Activated T-helper 17 cell treated with anti-CD3 and anti-CD28 coated beads, Interleukin-2, amount 50 U/mL, for 72 hours (primary cell): ENCODE measurements around the gene ABCC10. TPM values are rescaled to one million over a fixed set of nuclear protein-coding genes. Genes with fewer than 3 reads are reported as not detected.
"Not testable (repeated sequence)": the region's sequence is repeated elsewhere in the genome, so short reads cannot be mapped to it uniquely, and the experiment has no call there.

Experiments used
- ATAC-seq: fragments of 150-1000 bp; cut with Tn5 transposase; replicated peaks from 2 replicates; pipeline ENCODE4 v1.10.0; 2021; ENCODE audit warnings: mild to moderate bottlenecking, moderate library complexity
- H3K27ac Mint-ChIP-seq: one replicate; pipeline ENCODE4 v1.8.0; 2022; ENCODE audit warnings: mixed read lengths
- H3K27me3 Mint-ChIP-seq: one replicate; pipeline ENCODE4 v1.8.0; 2022; ENCODE audit warnings: mixed read lengths
- H3K36me3 Mint-ChIP-seq: one replicate; pipeline ENCODE4 v1.8.0; 2022; ENCODE audit warnings: low read depth, mild to moderate bottlenecking, mixed read lengths
- H3K4me1 Mint-ChIP-seq: one replicate; pipeline ENCODE4 v1.8.0; 2022; ENCODE audit warnings: mixed read lengths
- H3K4me3 Mint-ChIP-seq: one replicate; pipeline ENCODE4 v1.8.0; 2022; ENCODE audit warnings: mild to moderate bottlenecking, mixed read lengths
- H3K9me3 Mint-ChIP-seq: one replicate; pipeline ENCODE4 v1.8.0; 2022; ENCODE audit warnings: mixed read lengths
- total RNA-seq, 2 donors: library from RNA; stranded (reverse); gene quantifications; one replicate each; pipeline ENCODE4 v1.2.3, GENCODE V29; 2022

The ABCC10 gene
- total RNA-seq, 2 donors from 2014 or later: 41.2 to 47.9 TPM

- H3K9me3 Mint-ChIP-seq: no peaks in the 10 kb centered on the region
- H3K4me1 Mint-ChIP-seq: peaks cover 11% of the 10 kb centered on the region
- H3K27me3 Mint-ChIP-seq: no peaks in the 10 kb centered on the region
- no peak overlapping the region for H3K27ac Mint-ChIP-seq
- peaks cover 49% of the 10 kb centered on the region for H3K36me3 Mint-ChIP-seq
- no peak overlapping the region for H3K4me3 Mint-ChIP-seq
- no peak for ATAC-seq
These were observed 70.3 kb downstream of the ABCC10 start for GRCh38 chr6:43497689-43498088.

DNA sequence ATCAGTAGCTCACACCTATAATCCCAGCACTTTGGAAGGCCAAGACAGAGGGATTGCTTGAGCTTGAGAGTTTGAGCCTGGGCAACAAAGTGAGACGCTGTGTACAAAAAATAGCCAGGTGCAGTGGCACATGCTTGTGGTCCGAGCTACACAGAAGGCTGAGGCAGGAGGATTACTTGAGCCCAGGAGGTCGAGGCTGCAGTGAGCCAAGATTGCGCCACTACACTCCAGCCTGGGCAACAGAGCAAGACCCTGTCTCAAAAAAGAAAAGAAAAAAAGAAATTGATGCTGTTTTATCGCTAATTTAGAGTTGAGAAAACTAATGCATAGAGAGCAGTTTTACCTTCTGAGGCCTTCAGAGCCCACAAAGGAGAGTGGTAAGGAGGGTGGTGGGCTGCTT lies 71.0 kb downstream of the ABCC10 start:
- not testable (repeated sequence) for H3K27ac Mint-ChIP-seq, ATAC-seq

GRCh38 chr6:43499028-43499815 lies 71.9 kb downstream of the ABCC10 start:
- H3K4me3 Mint-ChIP-seq: no peak overlapping the region
- ATAC-seq: no peak
- H3K27ac Mint-ChIP-seq: no peak overlapping the region
- H3K27me3 Mint-ChIP-seq: no peaks in the 10 kb centered on the region
- no peaks in the 10 kb centered on the region for H3K9me3 Mint-ChIP-seq
- H3K36me3 Mint-ChIP-seq: peaks cover 63% of the 10 kb centered on the region
- H3K4me1 Mint-ChIP-seq: peaks cover 6% of the 10 kb centered on the region

More for the DNA sequence above, 71.0 kb downstream of the ABCC10 start:
- not testable (repeated sequence) for H3K4me3 Mint-ChIP-seq, H3K9me3 Mint-ChIP-seq, H3K27me3 Mint-ChIP-seq
- Mint-ChIP-seq H3K4me1 (peaks cover 11% of the 10 kb centered on the region), H3K36me3 (peaks cover 54% of the 10 kb centered on the region)

Other genes with a start within 250 kb of the ABCC10 start
- 10 to 100 TPM; 40.7 to 44.9 TPM for gene CUL9, start 245.3 kb upstream of the ABCC10 start, total RNA-seq
- 10 to 100 TPM; 42.6 to 57.8 TPM for gene DNPH1, start 198.1 kb upstream of the ABCC10 start, total RNA-seq
- gene TTBK1, start 184.1 kb upstream of the ABCC10 start, total RNA-seq: 1 to 10 TPM; 2.2 to 3.6 TPM
- gene SLC22A7, start 129.3 kb upstream of the ABCC10 start, total RNA-seq: not detected
- 1 to 10 TPM; 4.2 to 4.6 TPM for gene CRIP3, start 118.7 kb upstream of the ABCC10 start, total RNA-seq
- gene ZNF318, start 57.9 kb upstream of the ABCC10 start, total RNA-seq: 10 to 100 TPM; 11.2 to 21.0 TPM
- 1 to 10 TPM; 1.3 to 2.8 TPM for gene DLK2, start 28.0 kb downstream of the ABCC10 start, total RNA-seq
- gene TJAP1, start 50.0 kb downstream of the ABCC10 start, total RNA-seq: 10 to 100 TPM; 37.8 to 38.4 TPM
- under 1 TPM; 0.26 to 0.35 TPM for gene LRRC73, start 82.8 kb downstream of the ABCC10 start, total RNA-seq
- 10 to 100 TPM; 51.5 to 66.7 TPM for gene YIPF3, start 89.4 kb downstream of the ABCC10 start, total RNA-seq
- 10 to 100 TPM; 30.1 to 67.8 TPM for gene POLR1C, start 89.5 kb downstream of the ABCC10 start, total RNA-seq
- 100 to 1,000 TPM in 1 of 2 donors, 10 to 100 TPM in 1; 67.3 to 109 TPM for gene XPO5, start 148.5 kb downstream of the ABCC10 start, total RNA-seq
- gene POLH, start 148.6 kb downstream of the ABCC10 start, total RNA-seq: 10 to 100 TPM; 55.5 to 67.8 TPM
- gene GTPBP2, start 201.7 kb downstream of the ABCC10 start, total RNA-seq: 10 to 100 TPM; 64.2 to 67.3 TPM
- gene MAD2L1BP, start 208.3 kb downstream of the ABCC10 start, total RNA-seq: 10 to 100 TPM; 44.4 to 44.7 TPM
- under 1 TPM; 0.09 to 0.66 TPM for gene RSPH9, start 217.5 kb downstream of the ABCC10 start, total RNA-seq